ENCODE data around the gene DHFR2. TPM values are rescaled to one million over a fixed set of nuclear protein-coding genes. Genes with fewer than 3 reads are reported as not detected.

DHFR2 gene
- total and polyA plus RNA-seq, 4 donors, result 2.3 to 7.1 (median 4.4) TPM

Other genes starting within 250 kb of the DHFR2 start
- gene PROS1, start 89.0 kb downstream of the DHFR2 start, total RNA-seq, result 100 to 1,000 TPM in 1 of 2 donors, 10 to 100 TPM in 1; 81.1 to 132 TPM
- gene PROS1, start 89.0 kb downstream of the DHFR2 start, polyA plus RNA-seq, result 100 to 1,000 TPM in 1 of 2 donors, 10 to 100 TPM in 1; 40.5 to 125 TPM
- gene ARL13B, start 82.8 kb downstream of the DHFR2 start, total RNA-seq, result 10 to 100 TPM; 16.5 to 19.1 TPM
- gene ARL13B, start 82.8 kb downstream of the DHFR2 start, polyA plus RNA-seq, result 1 to 10 TPM; 5.0 to 7.6 TPM
- under 1 TPM in 1 of 2 donors, not detected in 1; 0.54 TPM for gene STX19, start 34.3 kb downstream of the DHFR2 start, total RNA-seq
- gene STX19, start 34.3 kb downstream of the DHFR2 start, polyA plus RNA-seq, result 1 to 10 TPM in 1 of 2 donors, not detected in 1; 7.1 TPM
- gene NSUN3, start 145 bp upstream of the DHFR2 start, total RNA-seq, result 10 to 100 TPM; 15.5 to 20.0 TPM
- gene NSUN3, start 145 bp upstream of the DHFR2 start, polyA plus RNA-seq, result 10 to 100 TPM in 1 of 2 donors, 1 to 10 TPM in 1; 3.9 to 12.3 TPM

All from aorta (tissue), 4 donors.